GM19328 (cell line): ENCODE data around the gene NFIX.

ENCODE experiments used
- ATAC-seq: cut with Tn5 transposase; IDR thresholded peaks from one replicate; pipeline ENCODE4 v1.9.1; 2021; ENCODE audit warnings: mild to moderate bottlenecking, moderate library complexity; ENCODE audit not compliant: unreplicated experiment

The NFIX gene

GRCh38 chr19:13006431-13007281, 11.4 kb downstream of the NFIX start:
- ATAC-seq: no peak

DNA sequence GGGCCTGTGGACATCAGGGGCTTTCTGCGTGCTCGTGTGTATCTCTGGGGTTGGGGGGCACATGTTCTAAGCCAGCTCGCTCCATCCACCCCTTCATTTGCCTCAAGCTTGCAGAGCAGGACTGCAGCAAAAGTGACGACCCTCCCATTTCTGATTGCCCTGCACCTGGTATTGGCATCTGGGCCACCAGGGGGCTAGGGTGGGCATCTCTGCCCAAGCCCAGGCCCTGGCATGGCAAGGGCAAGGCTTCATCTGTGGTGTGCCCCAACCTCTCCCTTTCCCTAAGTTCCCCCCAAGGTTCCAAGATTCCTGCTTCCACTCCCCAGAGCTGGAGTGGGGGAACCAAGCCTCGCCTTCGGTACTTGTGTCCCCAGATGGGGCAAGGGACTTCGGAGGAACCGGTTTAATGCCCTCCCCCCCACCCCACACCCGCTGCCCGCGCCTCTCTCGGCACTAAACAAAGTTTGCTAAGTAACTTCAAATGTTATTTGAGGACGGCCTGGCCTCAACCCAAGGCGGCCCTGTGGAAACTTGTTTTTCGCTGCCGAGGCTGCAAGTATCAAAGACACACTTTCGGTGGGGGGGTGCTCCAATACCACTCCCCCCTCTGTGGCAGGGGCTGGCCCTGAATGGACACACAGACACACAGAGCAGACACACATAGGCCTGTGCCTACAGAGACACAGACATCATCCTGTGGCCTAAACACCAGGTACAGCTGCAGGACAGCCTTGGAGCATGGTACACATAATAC, 12.2 kb downstream of the NFIX start:
- no peak for ATAC-seq

DNA sequence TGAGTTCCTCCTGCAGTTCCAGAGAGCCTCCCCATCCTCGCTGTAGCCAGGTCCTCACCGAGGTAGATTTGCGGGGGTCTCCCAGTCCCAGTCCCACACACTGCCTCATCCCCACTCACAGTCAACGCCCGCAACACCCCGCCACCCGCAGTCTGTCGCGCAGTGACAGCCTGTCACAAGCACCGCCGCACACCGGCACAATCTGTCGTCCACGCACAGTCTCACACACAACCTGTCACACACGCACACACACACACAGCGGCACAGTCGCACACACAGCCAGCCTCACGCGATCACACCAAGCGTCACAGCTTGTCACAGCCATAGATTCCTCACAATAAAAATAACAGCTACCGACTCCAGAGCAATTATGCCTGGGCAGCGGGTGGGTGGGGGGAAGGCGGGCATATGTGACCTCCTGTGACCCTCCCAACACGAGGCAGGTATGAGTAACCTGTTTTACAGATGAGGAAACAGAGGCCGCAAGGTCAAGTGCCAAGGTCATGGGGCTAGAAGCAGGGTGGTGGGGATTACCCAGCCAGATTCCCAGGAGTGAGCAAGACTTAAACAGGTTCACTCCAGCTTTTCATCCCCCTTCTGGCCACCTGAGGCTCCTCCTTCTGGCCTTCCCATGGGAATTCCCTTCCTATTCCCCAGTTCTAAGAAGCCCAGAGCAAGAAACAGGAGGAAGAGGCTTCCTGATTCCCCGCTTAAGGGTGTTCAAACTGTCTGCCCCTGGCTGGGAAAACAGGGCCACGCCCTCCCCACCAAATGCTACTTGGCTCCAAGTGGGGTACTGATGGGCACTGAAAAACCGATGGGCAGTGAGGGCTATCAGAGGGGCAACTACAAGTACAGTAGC, 13.9 kb downstream of the NFIX start:
- ATAC-seq: no peak

GRCh38 chr19:13010038-13010991, 15.0 kb downstream of the NFIX start:
- ATAC-seq: no peak

DNA sequence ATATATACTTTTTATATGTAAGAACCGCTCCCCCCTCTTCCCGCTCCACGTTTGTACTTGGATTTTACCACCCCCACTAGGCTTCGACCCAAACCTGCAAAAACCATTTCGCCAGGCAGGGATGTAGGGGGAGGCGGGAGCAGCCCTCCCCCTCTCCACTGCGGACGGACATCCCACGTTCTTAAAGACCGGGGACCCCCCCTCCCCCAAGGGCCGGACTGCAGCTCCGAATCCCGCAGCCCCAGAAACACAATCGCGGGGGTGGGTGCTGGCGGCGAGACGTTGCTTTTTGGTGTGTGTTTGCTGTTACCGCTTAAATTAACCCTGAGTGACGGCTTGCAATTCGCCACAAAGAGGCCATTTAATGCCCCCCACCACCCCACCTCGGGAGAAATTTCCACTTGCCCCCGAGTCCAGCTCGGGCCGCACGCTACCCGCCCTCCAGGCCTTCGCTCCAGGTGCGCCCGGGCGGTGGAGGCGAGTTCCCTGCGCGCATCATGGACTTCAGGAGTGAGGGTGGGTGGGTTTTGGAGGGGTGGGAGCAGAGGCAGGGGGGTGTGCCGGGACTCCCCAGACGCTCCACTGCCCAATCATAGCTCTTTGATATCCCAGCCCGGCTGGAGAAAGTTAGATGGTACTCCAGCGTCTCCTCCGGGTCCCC, 15.8 kb downstream of the NFIX start:
- ATAC-seq: no peak

- no peak for ATAC-seq
Measured at GRCh38 chr19:13011653-13012389, 16.5 kb downstream of the NFIX start.

DNA sequence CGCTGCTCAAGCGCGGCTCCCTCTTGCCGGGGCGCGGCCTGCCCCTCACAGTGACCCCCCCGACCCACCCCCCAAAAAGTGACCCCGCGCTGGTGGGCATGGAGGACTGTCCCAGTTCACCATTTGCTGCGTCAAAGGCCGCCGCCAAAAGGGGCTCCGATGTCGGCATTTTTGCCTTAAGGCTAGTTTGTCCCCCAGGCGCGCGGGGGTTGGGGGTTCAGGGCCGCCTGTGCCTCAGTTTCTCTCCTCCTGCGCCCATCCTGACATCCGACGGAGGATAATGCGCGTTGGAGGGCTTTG, 17.1 kb downstream of the NFIX start:
- ATAC-seq: no peak

- ATAC-seq: no peak
Measured at GRCh38 chr19:13012690-13013608, 17.7 kb downstream of the NFIX start.

DNA sequence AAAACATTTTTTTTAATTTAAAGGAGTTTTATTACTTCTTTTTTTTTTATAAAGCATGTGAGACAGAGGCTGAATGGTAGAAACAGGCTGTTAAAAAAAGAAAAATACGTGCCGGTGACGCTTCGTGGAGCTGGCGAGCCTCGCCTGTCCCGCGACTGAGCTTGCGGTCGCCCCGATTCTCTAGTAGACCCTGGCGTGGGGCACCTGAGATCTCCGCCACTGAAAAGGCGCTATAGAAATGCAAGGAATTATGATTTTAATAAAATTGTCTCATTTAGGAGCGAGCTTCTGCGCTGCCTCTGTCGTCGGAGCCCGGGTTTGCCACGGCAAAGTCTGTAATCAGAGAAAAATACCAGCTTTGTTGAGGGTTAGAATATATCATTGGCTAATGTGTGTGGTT, 18.4 kb downstream of the NFIX start:
- no peak for ATAC-seq

- ATAC-seq: no peak
Measured at GRCh38 chr19:13014101-13014920, 19.0 kb downstream of the NFIX start.

DNA sequence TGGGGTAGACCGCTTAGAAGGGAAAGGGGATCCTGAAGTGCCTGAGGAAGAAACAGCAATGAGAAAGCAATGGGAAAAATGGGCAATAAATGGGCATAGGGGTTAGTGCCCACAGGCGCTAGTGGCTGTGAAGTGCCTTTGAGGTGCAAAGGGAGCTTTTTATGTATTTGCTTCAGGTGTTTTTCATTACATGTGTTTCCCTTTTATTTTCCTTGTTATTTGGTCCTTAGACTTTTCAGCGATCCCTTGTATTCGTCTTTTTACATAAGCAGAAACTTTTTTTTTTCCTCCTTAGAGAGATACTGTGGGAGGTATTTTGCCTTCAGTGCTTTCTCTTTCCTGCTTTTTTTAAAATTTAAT, 19.6 kb downstream of the NFIX start:
- no peak for ATAC-seq

DNA sequence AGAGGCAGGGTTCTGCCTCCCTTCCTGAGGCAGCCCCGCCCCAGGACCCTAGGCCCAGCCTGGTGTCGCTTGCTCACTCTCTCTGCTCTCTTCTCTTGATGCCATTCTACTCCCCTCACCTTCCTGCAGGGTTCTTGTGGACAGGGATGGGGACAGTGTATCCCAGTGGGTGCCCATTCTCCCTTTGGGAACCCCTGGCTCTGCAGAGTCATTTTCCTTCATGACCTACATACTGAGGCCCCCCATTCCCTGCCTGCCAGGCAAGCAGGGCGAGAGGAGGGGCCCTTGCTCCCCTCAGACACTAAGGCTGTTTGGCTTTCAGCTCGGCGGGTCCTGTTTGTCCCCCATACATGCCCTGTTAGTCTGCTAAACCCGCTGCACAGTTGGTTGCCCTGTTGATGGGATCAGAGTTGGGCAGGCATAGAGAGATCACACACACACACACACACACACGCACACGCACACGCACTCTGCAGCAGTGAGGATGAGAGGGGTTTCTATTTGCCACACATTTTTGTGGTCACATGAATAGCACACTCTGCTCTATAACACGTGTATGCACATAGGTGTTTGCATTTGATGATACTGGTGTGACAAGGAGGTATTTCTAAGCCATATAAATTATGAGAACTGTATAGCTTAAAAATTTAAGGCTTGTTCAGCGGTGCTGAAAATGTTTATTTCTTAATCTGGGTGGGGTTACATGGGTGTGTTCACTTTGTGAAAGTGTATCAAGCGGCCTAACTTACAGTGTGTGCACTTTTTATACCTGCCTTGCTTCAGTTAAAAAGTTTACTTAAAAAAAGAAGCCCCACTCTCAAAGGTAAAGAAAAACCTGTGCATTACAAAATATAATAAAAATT, 20.3 kb downstream of the NFIX start:
- no peak for ATAC-seq

DNA sequence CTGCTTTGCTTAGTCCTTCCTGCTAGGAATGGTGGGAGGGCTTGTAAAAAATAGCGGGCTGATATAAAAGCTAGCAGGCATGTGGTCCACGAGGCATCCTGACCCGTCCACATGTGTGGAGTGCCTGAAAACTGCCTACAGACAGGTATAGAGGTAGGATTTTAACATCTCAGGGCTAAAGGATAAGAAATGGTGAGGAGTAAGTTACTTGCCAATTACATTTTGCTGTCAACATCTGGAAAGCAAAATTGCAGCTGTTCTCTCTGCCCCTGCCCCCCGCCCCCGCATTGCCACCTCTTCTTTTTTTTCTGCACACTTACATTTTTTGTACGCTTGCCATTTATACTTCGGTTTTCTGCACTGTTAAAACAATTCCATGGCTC, 21.0 kb downstream of the NFIX start:
- no peak for ATAC-seq

DNA sequence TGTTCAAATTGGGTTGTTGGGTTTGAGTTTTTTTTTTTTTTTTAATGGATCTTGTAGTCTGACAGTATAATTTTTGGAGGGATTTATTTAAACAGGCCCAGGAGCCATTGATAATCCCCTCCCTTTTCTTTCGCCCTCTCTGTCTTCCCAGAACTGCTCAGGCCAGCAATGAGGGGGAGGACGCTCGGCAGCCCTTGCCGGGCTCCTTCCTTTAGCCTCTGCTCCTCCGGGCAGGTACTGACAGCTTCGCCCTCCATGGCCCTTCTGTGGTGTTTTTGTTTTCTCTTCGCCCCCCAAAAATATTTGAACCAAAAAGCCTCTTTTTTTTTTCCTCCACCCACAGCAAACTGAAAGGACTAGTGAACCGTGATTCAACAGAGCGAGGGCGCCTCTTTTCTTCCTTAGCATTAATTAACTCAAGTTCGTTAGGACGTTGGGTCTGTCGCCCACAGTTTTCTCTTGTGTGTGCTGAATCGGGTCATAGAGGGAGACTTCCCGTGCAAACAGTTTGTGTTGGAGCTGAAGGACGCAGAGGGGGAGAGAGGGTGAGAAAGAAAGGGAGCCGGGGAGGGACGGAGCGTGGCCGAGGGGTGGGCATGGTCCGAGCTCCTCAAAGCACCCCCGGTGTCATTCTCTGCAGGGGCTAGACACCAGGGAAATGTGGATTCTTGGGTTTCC, 21.5 kb downstream of the NFIX start:
- ATAC-seq: no peak

DNA sequence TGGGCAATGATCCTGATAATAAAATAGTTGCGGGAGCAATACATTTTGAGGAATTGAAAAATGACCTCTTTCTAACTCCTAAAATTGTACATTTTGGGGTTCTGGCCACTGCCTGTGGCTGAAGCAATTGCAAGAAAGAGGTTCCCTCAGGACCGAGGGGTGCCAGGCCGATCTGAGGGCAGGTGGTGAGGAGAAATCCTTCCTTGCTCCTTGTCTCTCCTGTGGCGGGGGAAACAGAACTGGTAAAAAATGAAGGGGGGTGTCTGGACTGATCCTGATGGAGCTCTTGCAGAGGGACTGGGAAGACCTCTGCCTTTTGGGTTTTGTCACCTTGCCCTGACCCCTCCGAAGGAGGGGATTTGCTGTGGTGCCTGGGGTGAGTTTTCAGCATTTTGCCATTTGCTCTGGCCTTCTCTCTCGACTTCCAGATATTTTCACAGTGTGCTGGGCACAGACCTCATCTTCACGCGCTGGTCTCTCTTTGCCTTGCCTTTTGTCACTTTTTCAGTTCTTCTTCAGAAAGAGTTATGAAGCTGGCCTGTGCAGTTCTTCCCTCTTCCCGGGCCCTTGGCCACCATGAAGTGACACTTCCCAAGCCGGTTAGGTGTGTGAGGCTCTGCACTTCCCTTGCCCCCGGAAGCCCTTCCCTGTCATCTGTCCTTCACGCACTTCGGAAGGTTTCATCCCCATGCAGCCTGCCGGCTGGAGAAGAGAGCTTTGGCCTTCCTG, 22.2 kb downstream of the NFIX start:
- ATAC-seq: no peak
